ENCODE data around the gene GABRG3.

- no peak for TF ChIP-seq SIN3A (IDR thresholded peaks at IDR 0.05; ENCODE audit: borderline replicate concordance, insufficient read depth, low read length)
- TF ChIP-seq POLR2AphosphoS5 (IDR thresholded peaks at IDR 0.05; ENCODE audit: low read depth, low read length), result no peak
- TF ChIP-seq TAF1 (IDR thresholded peaks at IDR 0.05; ENCODE audit: borderline replicate concordance, insufficient read depth, low read length), result no peak
- TF ChIP-seq REST (IDR thresholded peaks at IDR 0.05; ENCODE audit: insufficient read depth in 1 of 2, low read depth in 2 of 2, low read length in 2 of 2), result no peak
These were observed 88.7 kb downstream of the GABRG3 start for GRCh38 chr15:27059610-27060202.

Measured in PFSK-1 (cell line).